A172 (cell line): ENCODE results near the gene RS1. TPM values are rescaled to one million over a fixed set of nuclear protein-coding genes. Genes with fewer than 3 reads are reported as not detected.

Experiments used
- DNase-seq: peaks from one replicate; pipeline ENCODE4 v3.0.0-alpha.2; 2015; ENCODE audit warnings: low spot score
- total RNA-seq: library from RNA; depleted of rRNA; stranded (reverse); fragments of >200 nt; shearing (Covaris generic); gene quantifications from 2 replicates; pipeline ENCODE4 v1.2.3, GENCODE V29; 2014; rRNA removed

RS1 gene
- total RNA-seq, 1 experiment from 2014 or later, result not detected

DNA sequence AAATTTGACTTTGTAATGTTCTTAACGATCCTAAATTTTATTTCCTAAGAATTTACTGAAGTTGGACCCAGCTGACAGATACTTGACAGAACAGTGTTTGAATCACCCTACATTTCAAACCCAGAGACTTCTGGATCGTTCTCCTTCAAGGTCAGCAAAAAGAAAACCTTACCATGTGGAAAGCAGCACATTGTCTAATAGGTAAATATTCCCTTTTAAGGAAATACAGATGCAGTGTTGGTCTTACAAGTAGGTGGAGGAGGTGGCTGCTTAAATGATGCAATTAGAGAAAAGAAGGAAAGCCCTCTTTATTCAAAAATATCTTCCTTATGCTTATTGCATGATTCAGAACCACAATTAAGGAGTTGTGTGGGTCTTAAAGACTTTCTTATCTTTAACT is 73.5 kb downstream of the RS1 start:
- no peak for DNase-seq

DNA sequence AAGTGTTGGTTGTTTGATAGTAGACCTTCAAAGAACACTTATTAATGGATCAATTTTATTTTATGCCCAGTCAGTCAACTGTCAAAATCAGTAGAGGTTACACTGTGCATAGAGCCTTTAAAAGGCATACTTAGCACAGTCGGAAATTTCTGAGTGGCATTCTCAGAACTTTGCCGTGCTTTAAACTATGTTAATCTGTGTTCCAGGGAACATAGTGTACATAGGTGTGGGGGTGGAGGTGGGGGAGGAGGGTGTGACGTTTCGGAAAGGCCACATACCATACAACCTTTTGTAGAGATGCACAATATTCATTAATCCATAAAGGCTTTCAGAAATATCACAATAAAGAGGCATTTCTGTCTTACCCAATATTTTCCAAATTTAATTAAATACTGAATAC is 75.8 kb downstream of the RS1 start:
- DNase-seq, result no peak

DNA sequence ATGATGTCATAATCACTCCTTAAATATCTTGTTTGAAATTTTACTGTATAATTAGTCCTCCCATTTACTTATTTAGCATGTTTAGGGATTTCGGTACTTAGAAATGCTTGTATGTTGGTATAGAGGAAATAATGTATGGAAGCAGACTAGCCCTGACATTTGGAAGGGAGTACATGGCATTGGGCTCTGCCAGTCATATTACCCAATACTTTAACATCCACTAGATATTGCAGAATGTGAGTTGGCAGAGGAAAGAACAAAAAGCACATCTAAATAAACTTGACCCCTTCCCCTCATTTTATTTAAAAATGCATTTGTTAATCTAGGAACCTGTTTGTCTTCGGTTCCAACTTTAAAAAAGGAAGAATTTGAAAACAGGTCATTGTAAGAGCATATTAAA is 77.8 kb downstream of the RS1 start:
- no peak for DNase-seq

DNA sequence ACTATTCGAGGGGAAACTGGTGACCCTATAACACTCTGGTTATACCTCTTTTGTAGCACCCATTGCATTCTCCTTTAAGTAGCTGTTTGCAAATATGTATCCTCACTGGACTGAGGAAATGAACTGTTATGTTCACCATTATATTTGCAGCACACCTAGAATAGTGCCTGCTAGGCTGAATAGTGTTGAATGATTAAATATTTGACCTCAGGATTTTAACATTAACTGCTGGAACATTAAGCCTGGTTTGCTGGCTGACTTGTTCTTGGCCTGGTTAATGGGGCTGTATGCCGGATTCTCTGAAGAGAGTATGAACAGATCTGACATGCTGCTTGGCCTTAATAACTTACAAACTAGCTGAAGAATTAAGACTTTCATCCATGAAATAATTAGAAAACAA is 80.1 kb downstream of the RS1 start:
- DNase-seq, result no peak

Other genes starting within 250 kb of the RS1 start
- 1.6 and 2.4 TPM in 2 replicates for gene CDKL5, start 246.5 kb downstream of the RS1 start, total RNA-seq
- gene PPEF1, start 35.5 kb upstream of the RS1 start, total RNA-seq, result 0.05 TPM in 1 of 2 replicates, not detected in the other